ENCODE results near the gene EYS. TPM values are rescaled to one million over a fixed set of nuclear protein-coding genes. Genes with fewer than 3 reads are reported as not detected.
"Not testable (repeated sequence)": the region's sequence is repeated elsewhere in the genome, so short reads cannot be mapped to it uniquely, and the experiment has no call there.

Gene EYS
- total and polyA plus RNA-seq, 2 experiments from 2014 or later: 0.04 TPM; not detected in 1

GRCh38 chr6:64467656-64468055, 1239.4 kb downstream of the EYS start:
- H3K79me2 ChIP-seq (ENCODE audit: insufficient read depth): no peaks in the 10 kb centered on the region
- H3K27ac ChIP-seq: no peak overlapping the region
- H3K9me3 ChIP-seq (ENCODE audit: low read depth): no peaks in the 10 kb centered on the region
- H3K9ac ChIP-seq: no peak overlapping the region
- in situ Hi-C loops (cut with MboI): no loop called here
- 29 to 33% methylated on average over 1 of the region's 1 CpG for WGBS, 2 experiments (ENCODE audit: low coverage in 1 of 2, low lambda C conversion rate in 2 of 2, missing lambda C conversion rate in 2 of 2)
- no peak overlapping the region for H2AFZ ChIP-seq
- TF ChIP-seq EZH2 (IDR thresholded peaks at IDR 0.05; ENCODE audit: insufficient read depth, poor library complexity, severe bottlenecking): no peak
- TF ChIP-seq EZH2phosphoT487 (IDR thresholded peaks at IDR 0.05; ENCODE audit: insufficient read depth, low read depth): no peak
- no peaks in the 10 kb centered on the region for H3F3A ChIP-seq (ENCODE audit: insufficient read depth)
- H3K9me2 ChIP-seq (ENCODE audit: insufficient read depth): no peaks in the 10 kb centered on the region
- H3K4me2 ChIP-seq (ENCODE audit: unreplicated experiment): no peak overlapping the region
- no peak for DNase-seq
- no peaks in the 10 kb centered on the region for H3K27me3 ChIP-seq (replicated peaks; ENCODE audit: insufficient read depth)
- H3K36me3 ChIP-seq (ENCODE audit: low read depth): no peaks in the 10 kb centered on the region
- H3K4me3 ChIP-seq: no peak overlapping the region
- H3K4me1 ChIP-seq (ENCODE audit: insufficient read depth): no peaks in the 10 kb centered on the region
- H4K20me1 ChIP-seq (ENCODE audit: insufficient read depth): no peaks in the 10 kb centered on the region

GRCh38 chr6:64459411-64459944, 1247.5 kb downstream of the EYS start:
- in situ Hi-C loops (cut with MboI): no loop called here
- no peak overlapping the region for H2AFZ ChIP-seq
- 52 to 67% methylated on average over 1 of the region's 1 CpG for WGBS, 2 experiments (ENCODE audit: low coverage in 1 of 2, low lambda C conversion rate in 2 of 2, missing lambda C conversion rate in 2 of 2)

GRCh38 chr6:64448101-64448500, 1258.9 kb downstream of the EYS start:
- H3K9me3 ChIP-seq (ENCODE audit: low read depth); H3K4me1 ChIP-seq (ENCODE audit: insufficient read depth); H3F3A ChIP-seq (ENCODE audit: insufficient read depth); H3K36me3 ChIP-seq (ENCODE audit: low read depth); H3K4me3 ChIP-seq; H3K4me2 ChIP-seq (ENCODE audit: unreplicated experiment); H3K27me3 ChIP-seq (replicated peaks; ENCODE audit: insufficient read depth); H3K27ac ChIP-seq; H3K9ac ChIP-seq; H2AFZ ChIP-seq; in situ Hi-C loops (cut with MboI); H3K9me2 ChIP-seq (ENCODE audit: insufficient read depth); H4K20me1 ChIP-seq (ENCODE audit: insufficient read depth); H3K79me2 ChIP-seq (ENCODE audit: insufficient read depth); DNase-seq: not testable (repeated sequence)
- WGBS, 2 experiments (ENCODE audit: low coverage in 1 of 2, low lambda C conversion rate in 2 of 2, missing lambda C conversion rate in 2 of 2): 54 to 60% methylated on average over 5 to 6 of the region's 6 CpGs

More at GRCh38 chr6:64459411-64459944, 1247.5 kb downstream of the EYS start:
- Histone ChIP-seq H3K79me2 (ENCODE audit: insufficient read depth) (no peaks in the 10 kb centered on the region), H3K36me3 (ENCODE audit: low read depth) (no peaks in the 10 kb centered on the region), H3K27ac (no peak overlapping the region), H3K27me3 (replicated peaks; ENCODE audit: insufficient read depth) (no peaks in the 10 kb centered on the region), H3K4me3 (no peak overlapping the region), H3K9me3 (ENCODE audit: low read depth) (no peaks in the 10 kb centered on the region), H3K4me2 (ENCODE audit: unreplicated experiment) (no peak overlapping the region), H3K9ac (no peak overlapping the region), H3K9me2 (ENCODE audit: insufficient read depth) (no peaks in the 10 kb centered on the region; the same call in 1 of the 2 replicates), H4K20me1 (ENCODE audit: insufficient read depth) (no peaks in the 10 kb centered on the region), H3K4me1 (ENCODE audit: insufficient read depth) (no peaks in the 10 kb centered on the region), H3F3A (ENCODE audit: insufficient read depth) (no peaks in the 10 kb centered on the region)
- TF ChIP-seq EZH2phosphoT487 (IDR thresholded peaks at IDR 0.05; ENCODE audit: insufficient read depth, low read depth) (no peak), EZH2 (IDR thresholded peaks at IDR 0.05; ENCODE audit: insufficient read depth, poor library complexity, severe bottlenecking) (no peak)
- DNase-seq: no peak

- no peaks in the 10 kb centered on the region for H3K4me1 ChIP-seq (ENCODE audit: insufficient read depth)
- H3F3A ChIP-seq (ENCODE audit: insufficient read depth): no peaks in the 10 kb centered on the region
- H3K4me3 ChIP-seq: no peak overlapping the region
- no peak overlapping the region for H2AFZ ChIP-seq
- H3K4me2 ChIP-seq (ENCODE audit: unreplicated experiment): no peak overlapping the region
- H3K27ac ChIP-seq: no peak overlapping the region
- H3K27me3 ChIP-seq (replicated peaks; ENCODE audit: insufficient read depth): no peaks in the 10 kb centered on the region
- H3K9ac ChIP-seq: no peak overlapping the region
- 5 to 12% methylated on average over 1 of the region's 1 CpG for WGBS, 2 experiments (ENCODE audit: low coverage in 1 of 2, low lambda C conversion rate in 2 of 2, missing lambda C conversion rate in 2 of 2)
- in situ Hi-C loops (cut with MboI): no loop called here
- H3K79me2 ChIP-seq (ENCODE audit: insufficient read depth): no peaks in the 10 kb centered on the region
- no peaks in the 10 kb centered on the region for H3K36me3 ChIP-seq (ENCODE audit: low read depth)
- no peaks in the 10 kb centered on the region for H4K20me1 ChIP-seq (ENCODE audit: insufficient read depth)
- TF ChIP-seq EZH2 (IDR thresholded peaks at IDR 0.05; ENCODE audit: insufficient read depth, poor library complexity, severe bottlenecking) (no peak), EZH2phosphoT487 (IDR thresholded peaks at IDR 0.05; ENCODE audit: insufficient read depth, low read depth) (no peak)
- DNase-seq: no peak
- no peaks in the 10 kb centered on the region for H3K9me2 ChIP-seq (ENCODE audit: insufficient read depth)
- H3K9me3 ChIP-seq (ENCODE audit: low read depth): no peaks in the 10 kb centered on the region
Measured at GRCh38 chr6:64445038-64445437, 1262.0 kb downstream of the EYS start.

GRCh38 chr6:64439274-64439673, 1267.8 kb downstream of the EYS start:
- Histone ChIP-seq H3K4me2 (ENCODE audit: unreplicated experiment) (no peak overlapping the region), H2AFZ (no peak overlapping the region), H3K9ac (no peak overlapping the region), H3K36me3 (ENCODE audit: low read depth) (no peaks in the 10 kb centered on the region), H3K27ac (no peak overlapping the region), H3K4me3 (no peak overlapping the region), H3K9me3 (ENCODE audit: low read depth) (no peaks in the 10 kb centered on the region), H3F3A (ENCODE audit: insufficient read depth) (no peaks in the 10 kb centered on the region), H4K20me1 (ENCODE audit: insufficient read depth) (no peaks in the 10 kb centered on the region), H3K79me2 (ENCODE audit: insufficient read depth) (no peaks in the 10 kb centered on the region), H3K27me3 (replicated peaks; ENCODE audit: insufficient read depth) (no peaks in the 10 kb centered on the region), H3K9me2 (ENCODE audit: insufficient read depth) (no peaks in the 10 kb centered on the region), H3K4me1 (ENCODE audit: insufficient read depth) (no peaks in the 10 kb centered on the region)
- in situ Hi-C loops (cut with MboI): no loop called here
- DNase-seq: no peak
- no peak for TF ChIP-seq EZH2 (IDR thresholded peaks at IDR 0.05; ENCODE audit: insufficient read depth, poor library complexity, severe bottlenecking)
- no peak for TF ChIP-seq EZH2phosphoT487 (IDR thresholded peaks at IDR 0.05; ENCODE audit: insufficient read depth, low read depth)
- WGBS, 2 experiments (ENCODE audit: low coverage in 1 of 2, low lambda C conversion rate in 2 of 2, missing lambda C conversion rate in 2 of 2): 21 to 22% methylated on average over 2 of the region's 2 CpGs

All from GM23248 (cell line).